HEK293 (cell line): Measurements from ENCODE around the gene PREX1.
"Not testable (repeated sequence)": the region's sequence is repeated elsewhere in the genome, so short reads cannot be mapped to it uniquely, and the experiment has no call there.

Experiments used
- CTCF ChIA-PET: fragments of 350-600 bp; formaldehyde crosslinking; extraction: SDS; loops from one replicate; lab custom pipeline; 2021; ENCODE audit warnings: antibody characterized with exemption; lab: Yijun Ruan, JAX
- POLR2A ChIA-PET: fragments of 300-600 bp; formaldehyde crosslinking; extraction: SDS; loops from one replicate; lab custom pipeline; 2020; ENCODE audit warnings: antibody characterized with exemption, inconsistent platforms; lab: Yijun Ruan, JAX
- H3K27ac ChIP-seq: fragments of 200-500 bp; sonication (Bioruptor generic); 2 replicates; pipeline ENCODE4 v1.5.1; 2014; ENCODE audit warnings: low read depth, low read length, control low read depth, inconsistent platforms; ENCODE audit errors: extremely low read depth
- H3K36me3 ChIP-seq, 2 experiments: fragments of 200-500 bp in 1 of 2; sonication (Bioruptor generic) in 1 of 2; 1 replicate in 1 of 2; 2 replicates in 1 of 2; pipeline ENCODE4 v1.5.1; 2014 to 2017; ENCODE audit warnings: inconsistent platforms in 2 of 2, low read length in 2 of 2; ENCODE audit not compliant: control insufficient read depth in 2 of 2, insufficient read depth in 1 of 2
- H3K4me1 ChIP-seq: fragments of 200-500 bp; sonication (Bioruptor generic); 2 replicates; pipeline ENCODE4 v1.5.1; 2014; ENCODE audit warnings: mild to moderate bottlenecking, low read length, inconsistent platforms; ENCODE audit not compliant: control insufficient read depth, insufficient read depth
- H3K4me3 ChIP-seq: 2 replicates; pipeline ENCODE4 v1.5.1; 2011; ENCODE audit warnings: low read depth, mild to moderate bottlenecking, control low read depth, low read length, moderate library complexity
- H3K9me3 ChIP-seq: fragments of 200-500 bp; sonication (Bioruptor generic); 2 replicates; pipeline ENCODE4 v1.5.1; 2014; ENCODE audit warnings: low read depth, low read length, inconsistent platforms; ENCODE audit not compliant: control insufficient read depth, insufficient read depth
- KLF10 ChIP-seq: fragments of 450-650 bp; IDR thresholded peaks from 2 replicates; pipeline ENCODE4 v1.5.1; 2018; ENCODE audit warnings: missing biosample characterization, mild to moderate bottlenecking, missing genetic modification characterization
- KLF8 ChIP-seq: fragments of 450-650 bp; formaldehyde crosslinking; IDR thresholded peaks from 2 replicates; pipeline ENCODE4 v1.5.1; 2016; ENCODE audit warnings: missing biosample characterization, missing genetic modification characterization
- PRDM10 ChIP-seq: fragments of 450-650 bp; formaldehyde crosslinking; IDR thresholded peaks from 2 replicates; pipeline ENCODE4 v1.5.1; 2016; ENCODE audit warnings: missing biosample characterization, missing genetic modification characterization
- SCRT1 ChIP-seq: fragments of 450-650 bp; formaldehyde crosslinking; IDR thresholded peaks from 2 replicates; pipeline ENCODE4 v1.5.1; 2016; ENCODE audit warnings: missing biosample characterization, missing genetic modification characterization, borderline replicate concordance
- SCRT2 ChIP-seq: fragments of 450-650 bp; formaldehyde crosslinking; IDR thresholded peaks from 2 replicates; pipeline ENCODE4 v1.5.1; 2016; ENCODE audit warnings: missing biosample characterization, missing genetic modification characterization
- ZFHX2 ChIP-seq: fragments of 450-650 bp; formaldehyde crosslinking; conservative IDR thresholded peaks from 2 replicates; pipeline ENCODE4 v1.5.1; 2016; ENCODE audit warnings: missing biosample characterization, missing genetic modification characterization
- ZNF146 ChIP-seq: fragments of 450-650 bp; formaldehyde crosslinking; IDR thresholded peaks from 2 replicates; pipeline ENCODE4 v1.5.1; 2016; ENCODE audit warnings: missing biosample characterization, missing genetic modification characterization
- ZNF248 ChIP-seq: fragments of 450-650 bp; formaldehyde crosslinking; IDR thresholded peaks from 2 replicates; pipeline ENCODE4 v1.5.1; 2017; ENCODE audit warnings: missing biosample characterization, missing genetic modification characterization
- ZNF398 ChIP-seq: fragments of 450-650 bp; formaldehyde crosslinking; IDR thresholded peaks from 2 replicates; pipeline ENCODE4 v1.5.1; 2017; ENCODE audit warnings: missing biosample characterization, missing genetic modification characterization

The PREX1 gene

DNA sequence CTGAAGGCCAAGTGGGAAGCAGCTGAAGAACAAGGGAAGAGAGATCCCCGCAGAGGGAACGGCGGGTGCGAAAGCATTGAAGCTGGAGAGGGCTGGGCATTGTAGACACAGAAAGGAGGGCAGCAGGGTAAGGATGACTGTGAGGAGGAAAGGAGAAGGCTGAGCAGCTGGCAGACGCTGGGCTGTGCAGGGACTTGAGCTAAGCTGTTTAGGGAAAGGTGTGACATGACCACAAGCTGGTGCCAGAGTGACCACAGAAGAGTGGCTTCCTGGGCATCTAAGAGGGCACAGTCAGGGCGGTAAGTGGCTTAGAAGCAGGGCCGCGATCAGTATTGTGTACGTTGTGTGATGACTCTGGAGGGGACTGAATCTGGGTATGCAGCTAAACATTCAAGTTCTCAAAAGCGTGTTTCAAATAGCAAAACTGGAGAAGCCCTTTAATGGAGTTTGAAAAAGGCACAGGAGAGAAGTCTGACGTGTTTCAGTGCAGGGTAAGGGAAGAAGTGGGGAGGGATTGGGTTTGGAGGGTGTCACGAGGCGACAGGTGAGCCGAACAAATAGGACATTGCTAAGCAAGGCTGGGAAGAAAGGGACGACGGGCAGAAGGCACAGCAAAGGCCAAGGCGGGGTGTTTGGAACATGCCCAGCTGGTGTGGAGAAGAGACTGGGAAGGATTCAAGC is 47.6 kb upstream of the PREX1 start:
- TF ChIP-seq KLF10 (no peak), SCRT2 (tag by site-specific recombination) (peak; percentile 80), SCRT1 (peak; percentile 52; the same call in 1 of the 2 replicates)
- ChIA-PET CTCF (interaction anchor here (0.7 kb wide), 1 partner anchor 48 kb away, joined by 3 read pairs; the partner anchor contains the start of gene PREX1), POLR2A (no interaction called here)
- no peaks in the 10 kb centered on the region for H3K36me3 ChIP-seq
- no peaks in the 10 kb centered on the region for H3K9me3 ChIP-seq
- no peak overlapping the region for H3K4me3 ChIP-seq
- no peaks in the 10 kb centered on the region for H3K4me1 ChIP-seq
- H3K27ac ChIP-seq = no peak overlapping the region

DNA sequence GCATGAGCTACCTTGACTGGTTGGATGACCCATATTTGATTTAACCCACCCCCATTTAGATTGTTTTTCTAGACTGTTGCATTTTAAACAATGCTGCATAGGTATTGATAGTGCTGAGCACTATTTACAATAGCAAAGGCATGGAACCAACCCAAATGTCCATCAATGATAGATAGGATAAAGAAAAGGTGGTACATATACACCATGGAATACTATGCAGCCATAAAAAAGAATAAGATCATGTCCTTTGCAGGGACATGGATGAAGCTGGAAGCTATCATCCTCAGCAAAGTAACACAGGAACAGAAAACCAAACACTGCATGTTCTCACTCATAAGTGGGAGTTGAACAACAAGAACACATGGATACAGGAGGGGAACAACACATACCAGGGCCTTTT is 41.6 kb upstream of the PREX1 start:
- CTCF ChIA-PET, H3K36me3 ChIP-seq, H3K9me3 ChIP-seq, H3K4me3 ChIP-seq, H3K4me1 ChIP-seq, POLR2A ChIA-PET, H3K27ac ChIP-seq: not testable (repeated sequence)
- TF ChIP-seq ZNF146 (tag by site-specific recombination) = peak; percentile 92

DNA sequence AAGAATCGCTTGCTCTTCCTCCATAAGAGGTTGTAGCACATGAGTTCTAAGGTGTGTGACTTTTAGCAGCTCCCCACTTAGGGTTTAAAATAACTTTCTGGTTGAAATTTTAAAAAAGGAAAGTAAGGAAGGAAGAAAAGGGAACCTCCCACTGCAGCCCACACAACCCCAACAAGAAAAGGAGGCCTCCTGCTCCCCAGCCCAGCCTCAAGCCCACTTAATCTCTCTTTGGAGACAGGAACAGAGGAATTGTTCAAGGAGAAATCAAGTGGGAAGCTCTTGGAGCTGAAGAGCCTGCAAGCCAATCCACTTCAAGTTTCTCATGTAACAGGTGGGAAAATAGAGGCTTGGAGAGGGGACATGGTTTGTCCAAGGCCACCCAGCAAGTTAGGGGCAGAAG is 39.1 kb upstream of the PREX1 start:
- TF ChIP-seq ZNF248 (tag by site-specific recombination) (no peak), ZFHX2 (tag by site-specific recombination) (0 out of 2 replicates have a peak, but pooled peaks have one; percentile 24)
- Histone ChIP-seq H3K36me3 (no peaks in the 10 kb centered on the region), H3K4me1 (no peaks in the 10 kb centered on the region), H3K4me3 (no peak overlapping the region), H3K9me3 (no peaks in the 10 kb centered on the region), H3K27ac (no peak overlapping the region)
- ChIA-PET POLR2A (no interaction called here), CTCF (interaction anchor here (1.8 kb wide), 1 partner anchor 209 kb away, joined by 4 read pairs; no protein-coding TSS in a partner anchor)

- Histone ChIP-seq H3K36me3 (no peaks in the 10 kb centered on the region), H3K4me1 (no peaks in the 10 kb centered on the region), H3K4me3 (no peak overlapping the region), H3K27ac (no peak overlapping the region), H3K9me3 (no peaks in the 10 kb centered on the region)
- ChIA-PET POLR2A (no interaction called here), CTCF (interaction anchor here (0.6 kb wide), 1 partner anchor 217 kb away, joined by 5 read pairs; no protein-coding TSS in a partner anchor)
- TF ChIP-seq PRDM10 = peak; percentile 98
- TF ChIP-seq ZNF398 (tag by site-specific recombination) = no peak
- no peak for TF ChIP-seq KLF8 (tag by site-specific recombination)
These were observed 37.0 kb upstream of the PREX1 start for GRCh38 chr20:48864738-48865318.
